AG08395 (cell line): Measurements from ENCODE around the gene WHAMM.
A peak's percentile ranks its signal among the peaks of the same experiment; 100 is the strongest.
"Not testable (repeated sequence)": the region's sequence is repeated elsewhere in the genome, so short reads cannot be mapped to it uniquely, and the experiment has no call there.

Experiments
- DNase-seq: peaks from one replicate; pipeline ENCODE4 v3.0.0; 2012; ENCODE audit warnings: mixed read lengths, low spot score

The WHAMM gene

GRCh38 chr15:82839136-82839535, 29.7 kb downstream of the WHAMM start:
- no peak for DNase-seq

- DNase-seq, result no peak
Observed at GRCh38 chr15:82840166-82840565, 30.7 kb downstream of the WHAMM start.

GRCh38 chr15:82843566-82843965, 34.1 kb downstream of the WHAMM start:
- no peak for DNase-seq

GRCh38 chr15:82845686-82846085, 36.3 kb downstream of the WHAMM start:
- DNase-seq, result no peak

- no peak for DNase-seq
Observed at GRCh38 chr15:82846621-82847020, 37.2 kb downstream of the WHAMM start.

GRCh38 chr15:82847703-82848102, 38.3 kb downstream of the WHAMM start:
- no peak for DNase-seq

GRCh38 chr15:82848241-82848993, 39.0 kb downstream of the WHAMM start:
- no peak for DNase-seq

GRCh38 chr15:82849556-82850512, 40.4 kb downstream of the WHAMM start:
- peak; percentile 80 for DNase-seq

- DNase-seq, result no peak
Observed at GRCh38 chr15:82850731-82851130, 41.3 kb downstream of the WHAMM start.

GRCh38 chr15:82851306-82851850, 42.0 kb downstream of the WHAMM start:
- DNase-seq, result no peak

- DNase-seq, result peak; percentile 43
Observed at GRCh38 chr15:82851981-82852511, 42.6 kb downstream of the WHAMM start.

GRCh38 chr15:82852941-82853561, 43.6 kb downstream of the WHAMM start:
- no peak for DNase-seq

- no peak for DNase-seq
Observed at GRCh38 chr15:82854554-82854953, 45.1 kb downstream of the WHAMM start.

GRCh38 chr15:82855286-82856100, 46.1 kb downstream of the WHAMM start:
- no peak for DNase-seq

- no peak for DNase-seq
Observed at GRCh38 chr15:82856397-82857170, 47.2 kb downstream of the WHAMM start.

GRCh38 chr15:82858932-82859331, 49.5 kb downstream of the WHAMM start:
- DNase-seq, result no peak

- DNase-seq, result no peak
Observed at GRCh38 chr15:82862886-82863285, 53.5 kb downstream of the WHAMM start.

- no peak for DNase-seq
Observed at GRCh38 chr15:82864967-82865366, 55.5 kb downstream of the WHAMM start.

- not testable (repeated sequence) for DNase-seq
Observed at GRCh38 chr15:82865581-82865980, 56.2 kb downstream of the WHAMM start.

- DNase-seq, result not testable (repeated sequence)
Observed at GRCh38 chr15:82865981-82866380, 56.6 kb downstream of the WHAMM start.
